ENCODE measurements around the gene PTPRJ. TPM values are rescaled to one million over a fixed set of nuclear protein-coding genes. Genes with fewer than 3 reads are reported as not detected.

Gene PTPRJ
- polyA plus RNA-seq, 3 donors: 10.0 to 36.4 (median 14.6) TPM

GRCh38 chr11:48085688-48086087 lies 105.3 kb downstream of the PTPRJ start:
- Histone ChIP-seq H4K20me1 (ENCODE audit: insufficient read depth, low read length) (peaks cover 100% of the 10 kb centered on the region), H3K36me3 (replicated peaks in 1 of 2; ENCODE audit: control insufficient read depth in 1 of 2, insufficient read depth in 2 of 2, low read length in 2 of 2) (peaks cover 0 to 5% of the 10 kb centered on the region in 2 donors), H3K4me3 (replicated peaks in 1 of 3; ENCODE audit: low read depth in 2 of 3, low read length in 3 of 3) (no peak overlapping the region), H3K79me2 (ENCODE audit: insufficient read depth, low read length) (peaks cover 100% of the 10 kb centered on the region), H3K4me2 (replicated peaks; ENCODE audit: extremely low read depth, low read length, poor library complexity, severe bottlenecking) (no peak overlapping the region), H3K4me1 (ENCODE audit: control insufficient read depth in 1 of 2, insufficient read depth in 2 of 2, low read length in 2 of 2) (peaks cover 37 to 39% of the 10 kb centered on the region in 2 donors), H3K9ac (ENCODE audit: insufficient read depth, low read length, poor library complexity, severe bottlenecking) (no peak overlapping the region), H3K27ac (ENCODE audit: low read depth in 1 of 2, low read length in 2 of 2) (no peak overlapping the region), H3K27me3 (ENCODE audit: control insufficient read depth in 2 of 2, insufficient read depth in 2 of 2, low read length in 2 of 2) (no peaks in the 10 kb centered on the region), H3K9me3 (replicated peaks in 1 of 2; ENCODE audit: control insufficient read depth in 1 of 2, insufficient read depth in 1 of 2, low read length in 2 of 2) (peaks cover 0 to 3% of the 10 kb centered on the region in 2 donors), H2AFZ (ENCODE audit: insufficient read depth, low read depth, low read length, poor library complexity, severe bottlenecking) (no peak overlapping the region)
- H3K9me3 Mint-ChIP-seq: peaks cover 0 to 6% (median 2%) of the 10 kb centered on the region in 7 donors
- intact Hi-C loops (cut with micrococcal nuclease): no loop called here
- H3K27me3 Mint-ChIP-seq (ENCODE audit: low read depth in 3 of 3): no peaks in the 10 kb centered on the region
- DNase-seq: no peak
- WGBS (ENCODE audit: insufficient coverage): 100% methylated on average over 3 of the region's 4 CpGs
- H3K4me1 Mint-ChIP-seq: peaks cover 54% of the 10 kb centered on the region
- peaks cover 17 to 32% of the 10 kb centered on the region in 2 donors for H3K36me3 Mint-ChIP-seq
- no peak overlapping the region for H3K4me3 Mint-ChIP-seq
- no peak for TF ChIP-seq CTCF (IDR thresholded peaks at IDR 0.05)
- peak overlapping the region in 1 of 7 donors; percentile 22 for H3K27ac Mint-ChIP-seq

- Histone ChIP-seq H2AFZ (ENCODE audit: insufficient read depth, low read depth, low read length, poor library complexity, severe bottlenecking) (no peak overlapping the region), H4K20me1 (ENCODE audit: insufficient read depth, low read length) (peaks cover 100% of the 10 kb centered on the region), H3K4me1 (ENCODE audit: control insufficient read depth in 1 of 2, insufficient read depth in 2 of 2, low read length in 2 of 2) (peaks cover 20 to 22% of the 10 kb centered on the region in 2 donors), H3K9me3 (replicated peaks in 1 of 2; ENCODE audit: control insufficient read depth in 1 of 2, insufficient read depth in 1 of 2, low read length in 2 of 2) (peaks cover 0 to 3% of the 10 kb centered on the region in 2 donors), H3K9ac (ENCODE audit: insufficient read depth, low read length, poor library complexity, severe bottlenecking) (no peak overlapping the region), H3K27ac (ENCODE audit: low read depth in 1 of 2, low read length in 2 of 2) (peak overlapping the region in 1 of 2 donors; percentile 38), H3K36me3 (replicated peaks in 1 of 2; ENCODE audit: control insufficient read depth in 1 of 2, insufficient read depth in 2 of 2, low read length in 2 of 2) (peaks cover 0 to 7% of the 10 kb centered on the region in 2 donors), H3K27me3 (ENCODE audit: control insufficient read depth in 2 of 2, insufficient read depth in 2 of 2, low read length in 2 of 2) (no peaks in the 10 kb centered on the region), H3K79me2 (ENCODE audit: insufficient read depth, low read length) (peaks cover 99% of the 10 kb centered on the region), H3K4me3 (replicated peaks in 1 of 3; ENCODE audit: low read depth in 2 of 3, low read length in 3 of 3) (no peak overlapping the region), H3K4me2 (replicated peaks; ENCODE audit: extremely low read depth, low read length, poor library complexity, severe bottlenecking) (no peak overlapping the region)
- no peak for TF ChIP-seq CTCF (IDR thresholded peaks at IDR 0.05)
- Mint-ChIP-seq H3K27ac (no peak overlapping the region), H3K4me3 (no peak overlapping the region), H3K27me3 (ENCODE audit: low read depth in 3 of 3) (no peaks in the 10 kb centered on the region), H3K9me3 (peaks cover 0 to 6% (median 2%) of the 10 kb centered on the region in 7 donors), H3K4me1 (peaks cover 44% of the 10 kb centered on the region), H3K36me3 (peaks cover 18 to 36% of the 10 kb centered on the region in 2 donors)
- DNase-seq: no peak
- 100% methylated on average over 1 of the region's 2 CpGs for WGBS (ENCODE audit: insufficient coverage)
- intact Hi-C loops (cut with micrococcal nuclease): no loop called here
These were observed 107.1 kb downstream of the PTPRJ start for GRCh38 chr11:48087422-48087821.
